ENCODE results near the gene REST.

GRCh38 chr4:56906489-56907393 is 959 bp upstream of the REST start:
- TF ChIP-seq EZH2 (IDR thresholded peaks at IDR 0.05; ENCODE audit: insufficient read depth, poor library complexity, severe bottlenecking) (no peak), EZH2phosphoT487 (IDR thresholded peaks at IDR 0.05; ENCODE audit: insufficient read depth, low read depth) (no peak)
